Right ventricle myocardium superior (tissue), 1 donor: Measurements from ENCODE around the gene FABP6. TPM values are rescaled to one million over a fixed set of nuclear protein-coding genes. Genes with fewer than 3 reads are reported as not detected.
"Not testable (repeated sequence)": the region's sequence is repeated elsewhere in the genome, so short reads cannot be mapped to it uniquely, and the experiment has no call there.

Experiments
- ATAC-seq: fragments of 200-7000 bp; cut with Tn5 transposase; one replicate; pipeline ENCODE4 v1.9.1; 2020; ENCODE audit warnings: mild to moderate bottlenecking; ENCODE audit not compliant: poor library complexity
- DNase-seq: peaks from one replicate; pipeline ENCODE4 v3.0.0-alpha.2; 2020
- intact Hi-C: fragments of 100-400 bp; cut with DNase I; formaldehyde crosslinking; loops from one replicate; pipeline ENCODE4 v1.11.2; 2022
- long read RNA-seq: library from polyadenylated mRNA; unstranded; transcript quantifications from one replicate; pipeline ENCODE4 v2.0.0, GENCODE V29; 2021
- total RNA-seq: library from RNA; stranded (reverse); fragmentation: NEBNext Ultra II Directional; extraction: Animal tissue kit (Norgen Biotek cat#: 25700); gene quantifications from one replicate; pipeline ENCODE4 v1.2.1, GENCODE V29; 2021
- donor health status: DM: no; HTN: yes; CAD: no; lungs with severe emphysema.

Gene FABP6, protein sequence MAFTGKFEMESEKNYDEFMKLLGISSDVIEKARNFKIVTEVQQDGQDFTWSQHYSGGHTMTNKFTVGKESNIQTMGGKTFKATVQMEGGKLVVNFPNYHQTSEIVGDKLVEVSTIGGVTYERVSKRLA
- total RNA-seq = 3.4 TPM
- long read RNA-seq = 0 reads

DNA sequence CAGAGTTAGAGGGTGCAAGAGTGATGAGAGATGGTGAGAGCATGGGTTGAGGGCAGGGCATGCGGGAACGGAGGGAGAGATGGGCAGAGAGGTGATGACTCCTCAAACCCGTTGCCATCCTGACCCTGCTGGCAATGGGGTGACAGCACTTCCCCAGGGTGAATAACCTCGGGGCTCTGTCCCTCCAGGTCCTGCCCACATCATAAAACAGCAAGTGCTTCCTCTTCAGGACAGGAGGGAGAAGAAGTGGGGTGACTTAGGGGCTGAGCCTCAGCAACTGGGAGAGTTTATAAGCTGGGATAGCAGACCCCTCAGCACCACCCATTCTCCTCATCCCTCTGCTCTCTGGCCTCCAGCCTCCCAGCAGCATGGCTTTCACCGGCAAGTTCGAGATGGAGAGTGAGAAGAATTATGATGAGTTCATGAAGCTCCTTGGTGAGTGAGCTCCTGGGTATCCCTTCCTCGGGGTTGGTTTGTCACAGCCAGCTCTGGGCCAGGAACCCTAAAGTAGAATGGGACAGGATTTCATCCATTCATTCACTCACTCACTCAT is at the start of gene FABP6:
Gene FABP6 (plus strand): TSS at position 317 of the 553 bp plus-strand sequence. CDS start 52 bp downstream, at position 369.
- intact Hi-C loops = no loop called here
- DNase-seq = no peak
- ATAC-seq = no peak

DNA sequence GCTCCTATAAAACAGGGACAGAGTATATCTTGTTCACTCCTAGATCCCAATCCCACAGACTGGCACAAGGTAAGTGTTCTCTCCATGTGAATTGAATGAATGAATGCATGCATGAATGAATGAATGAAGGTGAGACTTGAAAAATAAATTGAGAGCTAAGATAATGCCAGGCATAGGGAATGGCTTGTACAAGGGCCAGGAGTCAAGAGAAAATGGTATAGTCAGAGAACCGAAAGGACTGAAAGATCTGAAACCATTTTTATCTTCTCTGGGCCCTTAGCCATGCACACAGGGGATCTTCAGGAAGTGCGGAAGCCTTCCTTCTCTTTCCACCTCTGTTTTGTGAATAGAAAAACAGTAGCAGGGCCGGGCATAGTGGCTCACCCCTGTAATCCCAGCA is 48.4 kb upstream of the FABP6 start:
- DNase-seq (no peak), ATAC-seq (no peak)
- intact Hi-C loops = no loop called here

DNA sequence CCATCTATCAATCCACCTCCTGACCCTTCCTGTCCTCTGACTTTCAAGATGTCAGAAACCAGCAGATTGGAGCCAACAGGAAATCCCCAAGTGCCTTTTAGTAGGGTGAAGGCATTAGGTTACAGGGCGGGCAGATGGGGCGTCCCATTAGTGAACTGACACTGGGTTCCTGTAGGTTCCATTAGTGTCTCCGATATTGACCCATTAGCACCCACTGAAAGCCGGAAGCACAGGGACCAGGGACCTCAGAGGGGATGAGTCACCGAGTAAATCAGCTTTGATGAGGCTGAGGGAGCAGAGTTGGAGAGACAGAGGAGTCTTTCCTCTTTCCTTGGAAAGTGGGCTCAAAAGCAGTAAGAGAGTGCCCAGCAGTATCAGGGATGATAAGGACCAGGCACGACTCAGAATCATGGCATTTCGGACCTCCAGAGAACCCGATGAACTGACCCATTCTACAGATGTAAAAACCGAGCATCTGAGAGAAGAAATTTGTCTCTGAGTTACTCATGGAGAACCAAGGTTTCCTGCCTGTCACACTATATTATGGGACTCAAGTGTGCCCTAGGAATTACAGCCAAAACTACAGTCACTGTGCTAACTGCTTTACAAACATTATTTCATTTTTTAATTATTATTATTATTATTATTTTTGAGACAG is 47.2 kb upstream of the FABP6 start:
- intact Hi-C loops = no loop called here
- DNase-seq (no peak), ATAC-seq (no peak)

DNA sequence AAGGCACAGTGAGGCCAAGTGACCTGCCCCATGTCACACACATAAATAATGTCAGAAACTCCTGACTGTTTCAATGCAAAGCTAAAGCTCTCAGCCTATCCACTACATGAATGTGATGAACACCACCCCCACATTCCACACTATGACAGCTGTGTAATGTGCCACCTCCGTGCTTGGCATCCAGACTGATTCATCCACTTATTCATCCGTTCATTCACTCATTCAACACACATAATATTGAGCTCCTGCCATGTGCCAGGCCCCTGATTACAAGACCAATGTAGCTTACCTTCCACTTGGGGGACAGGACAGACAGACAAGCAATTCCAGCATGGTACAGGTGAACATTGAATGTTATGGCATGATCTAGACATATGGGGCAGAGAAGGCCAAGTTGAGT is 46.2 kb upstream of the FABP6 start:
- no peak for ATAC-seq
- DNase-seq = no peak
- intact Hi-C loops = no loop called here

DNA sequence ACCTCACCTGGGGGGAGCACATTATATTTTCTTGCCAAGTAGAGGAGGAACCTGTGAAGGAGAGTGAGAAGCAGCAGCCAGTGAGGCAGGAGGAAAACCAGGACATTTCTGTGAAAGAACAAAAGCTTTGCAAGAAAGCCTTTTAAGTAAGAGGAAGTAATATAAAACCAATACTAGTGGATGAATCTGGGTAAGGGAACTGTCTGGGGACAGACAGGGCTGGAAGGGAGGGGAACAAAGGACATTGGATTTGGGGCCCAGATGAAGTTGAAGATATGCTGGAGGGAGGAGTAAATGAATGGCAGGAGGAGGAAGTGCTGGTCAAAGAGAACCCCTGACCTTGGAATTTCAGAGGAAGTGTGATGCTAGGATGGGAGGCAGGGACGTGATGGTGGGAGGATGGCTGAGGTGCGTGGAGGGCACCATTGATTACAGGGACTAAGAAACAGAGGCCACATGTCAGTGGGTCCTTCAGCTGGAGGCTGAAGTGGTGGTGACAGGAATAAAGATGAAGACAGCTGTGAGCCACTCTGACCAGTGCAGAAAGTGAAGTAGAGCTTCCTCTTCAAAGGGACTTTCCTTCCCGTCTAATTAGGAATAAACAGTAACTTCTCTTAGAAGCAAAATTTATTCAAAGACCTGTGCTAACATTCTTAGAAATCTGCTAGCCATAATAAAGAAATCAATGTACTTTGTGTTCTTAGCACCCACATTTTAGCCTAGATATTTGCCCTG is 43.5 kb upstream of the FABP6 start:
- DNase-seq (no peak), ATAC-seq (no peak)
- intact Hi-C loops = no loop called here

DNA sequence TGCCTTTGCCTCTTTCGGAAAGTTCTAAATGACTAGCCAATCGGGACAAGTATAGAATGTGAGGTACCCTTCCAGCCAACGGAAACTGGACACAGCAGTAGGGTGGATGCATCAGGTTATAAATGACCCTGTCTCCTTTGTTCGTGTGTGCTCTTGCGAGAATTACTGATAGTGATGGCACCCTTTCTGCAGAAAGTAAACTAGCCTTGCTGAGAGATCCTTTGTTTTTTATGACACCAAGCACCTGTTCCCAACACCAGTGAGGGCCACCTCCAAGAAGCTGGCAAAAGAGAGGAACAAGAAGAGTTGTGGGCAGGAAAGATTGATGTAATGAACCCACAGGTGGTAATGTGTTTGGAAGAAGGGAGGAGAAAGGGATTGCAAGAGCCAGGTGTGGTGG is 42.8 kb upstream of the FABP6 start:
- DNase-seq (no peak), ATAC-seq (no peak)
- intact Hi-C loops = no loop called here

DNA sequence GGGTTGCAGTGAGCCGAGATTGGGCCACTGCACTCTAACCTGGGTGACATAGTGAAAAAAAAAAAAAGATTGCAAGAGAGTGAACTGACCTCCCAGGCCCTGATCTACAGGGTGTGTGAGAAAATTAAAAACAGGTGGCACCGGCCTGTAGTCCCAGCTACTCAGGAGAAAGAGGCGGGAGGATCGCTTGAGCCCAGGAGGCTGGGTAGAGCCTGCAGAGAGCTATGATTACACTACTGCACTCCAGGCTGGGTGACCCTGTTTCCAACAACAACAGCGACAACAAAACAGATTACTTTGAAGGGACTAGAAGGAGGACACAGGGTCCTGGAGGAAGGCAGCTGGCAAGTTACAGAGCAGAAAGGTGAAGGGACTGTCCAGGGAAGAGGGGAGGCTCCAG is 42.2 kb upstream of the FABP6 start:
- DNase-seq (no peak), ATAC-seq (no peak)
- intact Hi-C loops = no loop called here

DNA sequence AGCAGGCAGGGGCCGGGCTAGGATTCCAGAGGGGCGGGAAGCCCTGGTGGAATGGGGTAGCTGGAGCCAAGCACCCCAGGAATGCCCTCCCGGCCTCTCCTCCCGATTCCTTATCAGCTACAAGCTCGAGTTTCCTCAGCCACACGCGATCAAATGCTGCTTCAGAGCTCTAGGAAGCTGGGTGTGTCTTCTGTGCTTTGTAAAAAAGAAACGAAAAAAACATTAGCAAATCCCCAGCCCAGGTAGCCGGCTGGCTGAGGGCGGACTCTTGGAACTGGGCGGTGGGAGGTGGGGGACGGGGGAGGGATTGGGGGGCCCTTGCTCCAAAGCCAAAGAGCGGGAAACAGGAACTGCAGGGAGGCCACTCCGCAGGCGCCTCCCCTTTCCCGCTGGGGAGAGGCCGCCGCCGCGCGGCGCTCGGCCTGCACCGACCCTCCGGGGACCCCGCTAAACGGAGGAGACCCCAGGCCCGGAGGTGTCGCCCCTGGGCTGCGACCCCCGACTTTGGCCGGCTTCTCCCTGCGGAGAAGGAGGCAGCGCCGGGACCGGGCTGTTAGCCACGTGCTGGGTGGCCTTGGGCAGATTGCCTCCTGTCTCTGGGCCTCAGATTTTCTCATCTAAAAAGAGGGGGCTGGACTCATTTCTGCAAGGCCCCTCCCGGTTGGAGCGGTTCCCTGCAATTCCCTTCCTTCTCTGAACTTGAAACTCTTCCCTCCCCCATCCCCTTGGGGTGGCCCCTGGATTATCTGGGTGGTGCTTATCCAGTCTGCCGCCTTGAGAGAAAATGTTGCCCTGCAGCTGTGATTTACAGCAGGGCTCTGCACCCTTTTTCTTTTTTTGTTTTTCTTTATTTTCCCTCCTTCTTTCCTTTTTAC is 40.9 kb upstream of the FABP6 start:
- DNase-seq = peak; percentile 83
- intact Hi-C loops = no loop called here
- peak; percentile 84 for ATAC-seq

DNA sequence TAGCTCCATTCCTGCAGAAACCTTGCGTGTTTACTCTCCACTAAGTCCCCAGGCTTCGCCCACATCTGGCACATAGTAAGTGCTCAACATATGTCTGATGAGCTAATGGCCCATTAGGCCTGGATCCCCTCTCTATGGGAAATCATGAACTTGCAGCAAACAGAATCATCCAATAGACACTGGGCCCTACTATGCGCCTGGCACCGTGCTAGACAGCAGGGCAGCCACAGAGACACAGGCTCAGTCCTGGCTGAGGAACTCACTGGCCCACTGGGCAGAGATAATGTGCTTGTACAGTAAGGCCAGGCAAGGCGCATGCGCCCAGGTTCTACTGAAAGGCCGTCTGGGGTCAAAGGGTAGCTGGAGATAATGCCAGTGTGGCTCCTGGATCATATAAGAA is 36.9 kb upstream of the FABP6 start:
- ATAC-seq (no peak), DNase-seq (no peak)
- intact Hi-C loops = no loop called here

DNA sequence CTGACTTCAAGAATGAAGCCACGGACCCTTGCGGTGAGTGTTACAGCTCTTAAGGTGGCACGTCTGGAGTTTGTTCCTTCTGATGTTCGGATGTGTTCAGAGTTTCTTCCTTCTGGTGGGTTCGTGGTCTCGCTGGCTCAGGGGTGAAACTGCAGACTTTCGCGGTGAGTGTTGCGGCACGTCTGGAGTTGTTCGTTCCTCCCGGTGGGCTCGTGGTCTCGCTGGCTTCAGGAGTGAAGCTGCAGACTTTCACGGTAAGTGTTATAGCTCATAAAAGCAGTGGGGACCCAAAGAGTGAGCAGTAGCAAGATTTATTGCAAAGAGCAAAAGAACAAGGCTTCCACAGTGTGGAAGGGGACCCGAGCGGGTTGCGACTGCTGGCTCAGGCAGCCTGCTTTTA is 36.2 kb upstream of the FABP6 start:
- DNase-seq, intact Hi-C loops, ATAC-seq: not testable (repeated sequence)

DNA sequence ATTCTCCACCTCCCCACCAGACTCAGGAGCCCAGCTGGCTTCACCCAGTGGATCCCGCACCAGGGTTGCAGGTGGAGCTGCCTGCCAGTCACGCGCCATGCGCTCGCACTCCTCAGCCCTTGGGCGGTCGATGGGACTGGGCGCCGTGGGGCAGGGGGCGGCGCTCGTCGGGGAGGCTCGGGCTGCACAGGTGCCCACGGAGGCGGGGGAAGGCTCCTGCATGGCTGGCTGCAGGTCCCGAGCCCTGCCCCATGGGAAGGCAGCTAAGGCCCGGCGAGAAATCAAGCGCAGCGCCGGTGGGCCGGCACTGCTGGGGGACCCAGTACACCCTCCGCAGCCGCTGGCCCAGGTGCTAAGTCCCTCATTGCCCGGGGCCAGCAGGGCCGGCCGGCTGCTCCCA is 35.5 kb upstream of the FABP6 start:
- DNase-seq, intact Hi-C loops, ATAC-seq: not testable (repeated sequence)

DNA sequence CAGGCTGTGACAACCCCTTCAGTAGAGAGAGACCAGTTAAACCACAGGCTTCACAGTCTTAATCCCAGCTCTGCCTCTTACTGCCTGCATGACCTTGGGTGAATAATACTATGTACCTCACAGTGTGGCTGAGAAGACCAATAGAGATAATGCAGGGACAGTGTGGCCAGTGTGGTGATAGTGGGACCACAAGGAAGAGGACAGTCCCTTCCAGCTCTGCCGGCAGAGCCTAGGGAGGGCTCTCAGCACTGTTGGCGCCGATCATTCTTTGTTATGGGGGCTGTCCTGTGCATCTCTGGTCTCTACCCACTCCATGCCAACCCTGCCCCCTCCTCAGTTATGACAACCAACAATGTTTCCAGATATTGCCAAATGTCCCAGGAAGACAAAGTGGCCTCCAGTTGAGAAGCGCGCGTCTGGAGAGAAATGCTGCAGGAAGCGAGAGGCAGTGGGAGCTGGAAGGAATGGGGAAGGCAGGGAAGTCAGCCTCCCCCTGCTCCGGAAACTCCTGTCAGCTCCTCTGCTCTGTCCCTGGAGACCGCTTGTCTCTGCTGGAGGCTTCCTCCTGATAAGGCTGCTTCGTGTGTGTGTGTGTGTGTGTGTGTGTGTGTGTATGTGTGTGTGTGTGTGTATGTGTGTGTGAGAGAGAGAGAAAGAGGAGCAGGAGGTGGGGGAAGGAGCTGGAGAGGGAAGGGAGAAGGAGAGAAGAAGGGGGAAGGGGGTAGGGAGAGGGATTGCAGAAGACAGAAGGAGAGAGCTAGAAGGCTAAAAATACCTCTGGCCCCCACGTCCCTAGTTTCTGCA is 31.8 kb upstream of the FABP6 start:
- ATAC-seq = peak; percentile 41
- intact Hi-C loops = loop anchor here (2.0 to 5.0 kb wide), 2 partner anchors 151 to 175 kb away; no protein-coding TSS in a partner anchor
- DNase-seq = peak; percentile 49

DNA sequence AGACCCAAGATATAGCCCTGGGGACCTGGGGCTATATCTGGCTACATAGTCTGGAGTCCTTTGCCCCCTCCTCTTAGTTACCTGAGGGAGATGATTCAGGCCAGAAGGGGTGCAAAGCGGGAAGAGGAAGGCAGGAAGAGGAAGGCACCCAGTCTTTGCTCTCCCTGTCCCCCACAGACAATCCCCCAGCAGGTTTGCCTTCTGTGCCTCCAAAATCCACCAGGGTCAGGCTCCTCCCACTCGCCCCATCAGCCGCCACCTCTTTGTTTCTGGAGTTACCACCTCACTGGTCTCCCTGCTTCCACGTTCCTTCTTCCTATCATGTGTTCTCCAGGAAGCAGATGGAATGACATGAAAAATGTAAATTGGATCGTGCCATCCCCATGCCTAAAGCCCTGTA is 31.2 kb upstream of the FABP6 start:
- intact Hi-C loops = loop anchor here (2.0 to 5.0 kb wide), 2 partner anchors 151 to 176 kb away; no protein-coding TSS in a partner anchor
- no peak for DNase-seq
- ATAC-seq = no peak

DNA sequence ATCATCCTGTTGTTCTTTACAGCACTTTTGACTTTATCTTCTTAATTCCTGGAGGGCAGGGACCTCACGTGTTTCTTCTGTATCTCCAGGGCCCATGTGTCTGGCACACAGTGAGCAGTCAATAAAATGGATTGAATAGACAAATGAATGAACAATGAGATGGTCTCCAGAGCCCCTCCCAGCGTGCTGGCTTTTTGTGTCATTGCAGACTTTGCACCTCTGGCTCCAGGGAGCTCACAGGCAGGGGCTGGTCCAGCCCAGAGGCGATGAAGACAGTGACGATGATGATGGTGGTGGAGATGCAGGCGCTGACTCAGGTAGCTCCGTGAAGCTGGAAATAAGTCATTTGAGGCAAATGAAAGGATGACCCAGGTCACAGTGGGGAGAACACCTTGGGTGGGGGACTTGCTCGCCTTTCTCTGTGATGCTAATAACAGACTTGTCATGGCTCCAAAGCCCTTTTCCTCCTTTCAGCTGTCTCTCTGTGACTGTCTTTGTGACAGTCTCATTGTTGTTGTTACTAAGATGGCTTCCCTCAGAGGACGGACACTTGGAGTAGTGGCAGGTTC is 30.4 kb upstream of the FABP6 start:
- ATAC-seq = no peak

DNA sequence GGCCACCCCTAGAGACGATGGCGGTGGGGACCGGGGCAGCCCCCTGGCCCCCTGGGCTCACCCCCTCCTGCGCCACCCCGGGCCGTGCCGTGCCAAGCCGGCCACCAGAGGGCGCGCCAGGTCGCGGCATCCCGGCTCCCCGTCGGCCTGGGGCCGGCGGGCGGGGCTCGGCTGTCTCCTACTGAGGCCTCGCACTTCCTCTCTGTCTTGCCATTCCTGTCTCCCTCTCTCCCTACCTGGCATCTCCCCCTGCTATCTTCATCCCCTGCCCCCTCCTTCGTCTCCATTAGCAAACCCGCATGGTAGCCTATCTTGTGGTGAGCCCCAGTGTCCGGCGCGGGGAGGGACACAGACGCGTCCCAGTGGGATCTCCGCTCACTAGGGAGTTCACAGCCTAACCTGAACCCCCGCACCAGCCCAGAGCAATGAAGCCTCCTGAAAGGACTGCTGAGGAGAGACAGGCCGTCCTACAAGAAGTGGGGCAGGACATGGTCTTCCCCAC is 29.8 kb upstream of the FABP6 start:
- DNase-seq (peak; percentile 87), ATAC-seq (peak; percentile 99)
- intact Hi-C loops = loop anchor here (2.0 to 5.0 kb wide), 2 partner anchors 149 to 177 kb away; no protein-coding TSS in a partner anchor

More for the DNA sequence above, 30.4 kb upstream of the FABP6 start:
- no peak for DNase-seq
- intact Hi-C loops = loop anchor here (2.0 to 5.0 kb wide), 2 partner anchors 150 to 177 kb away; no protein-coding TSS in a partner anchor

DNA sequence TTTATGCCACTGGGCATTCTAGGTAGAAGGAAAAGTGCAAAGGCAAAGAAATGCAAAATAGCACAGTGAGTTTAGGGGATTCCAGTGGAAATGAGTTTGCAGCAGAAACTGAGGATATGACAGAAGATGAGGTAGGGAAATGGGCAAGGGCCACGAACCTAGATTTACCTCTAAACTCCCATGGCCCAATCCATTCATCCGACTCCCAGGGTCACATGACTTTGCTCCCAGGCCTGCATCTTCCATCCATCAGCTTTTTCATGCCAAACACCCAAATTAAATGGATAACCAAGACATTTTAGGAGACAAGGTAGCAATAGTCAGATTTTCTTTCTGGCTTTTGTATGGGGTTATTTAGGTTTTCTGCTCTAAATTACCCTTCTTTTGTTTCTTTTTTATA is 22.2 kb upstream of the FABP6 start:
- DNase-seq (no peak), ATAC-seq (no peak)
- intact Hi-C loops = no loop called here

DNA sequence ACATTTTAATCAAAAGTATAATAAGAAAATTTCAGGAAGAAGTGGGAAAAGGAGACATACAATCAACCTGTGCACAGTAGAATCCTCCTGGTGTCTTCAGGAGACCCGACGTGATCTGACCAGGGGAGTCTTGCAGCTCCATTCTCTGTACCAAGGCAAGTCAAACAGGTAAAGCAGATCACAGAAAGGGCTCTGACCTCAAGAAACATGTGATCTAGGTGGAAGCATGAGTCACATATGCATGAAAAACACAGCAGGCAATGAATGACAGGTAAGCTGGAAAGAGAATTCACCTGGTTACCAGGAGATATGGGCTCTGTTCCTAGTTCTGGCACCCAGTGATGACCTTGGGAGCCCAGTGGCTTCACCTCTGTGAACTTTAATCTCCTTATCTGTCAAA is 19.4 kb upstream of the FABP6 start:
- intact Hi-C loops = no loop called here
- DNase-seq (no peak), ATAC-seq (no peak)
